HFFc6 (cell line): Measurements from ENCODE around the gene PLA2G3. TPM values are rescaled to one million over a fixed set of nuclear protein-coding genes. Genes with fewer than 3 reads are reported as not detected.

Source experiments
- DNase-seq: peaks from one replicate; pipeline ENCODE4 v3.0.0-alpha.2; 2018
- H3K27ac Mint-ChIP-seq: 2 replicates; pipeline ENCODE4 v1.8.0; 2020; ENCODE audit warnings: mild to moderate bottlenecking, mixed read lengths
- H3K27me3 Mint-ChIP-seq: 2 replicates; pipeline ENCODE4 v1.8.0; 2021; ENCODE audit warnings: mild to moderate bottlenecking, moderate library complexity, mixed read lengths; ENCODE audit not compliant: insufficient read depth
- H3K36me3 Mint-ChIP-seq: 2 replicates; pipeline ENCODE4 v1.8.0; 2021; ENCODE audit warnings: low read depth, mixed read lengths
- H3K4me1 Mint-ChIP-seq: 2 replicates; pipeline ENCODE4 v1.8.0; 2020; ENCODE audit warnings: low read depth, mixed read lengths
- H3K4me3 Mint-ChIP-seq: 2 replicates; pipeline ENCODE4 v1.8.0; 2020; ENCODE audit warnings: mild to moderate bottlenecking, moderate library complexity, mixed read lengths
- H3K9me3 Mint-ChIP-seq: 2 replicates; pipeline ENCODE4 v1.8.0; 2020; ENCODE audit warnings: mild to moderate bottlenecking, mixed read lengths
- CTCF ChIP-seq: fragments of 200-600 bp; sonication (generic); IDR thresholded peaks from 2 replicates; pipeline ENCODE4 v1.5.0; 2021; ENCODE audit warnings: antibody characterized with exemption, mild to moderate bottlenecking
- total RNA-seq, 6 experiments: library from RNA; stranded (reverse); fragmentation: NEBNext Ultra II Directional; extraction: Animal tissue kit (Norgen Biotek cat#: 25700); gene quantifications; 2 replicates in 1 of 6; 3 replicates in 5 of 6; pipeline ENCODE4 v1.2.3, GENCODE V29; 2021

The PLA2G3 gene
- total RNA-seq, 6 experiments from 2014 or later, result 0.05 TPM; not detected in 5

DNA sequence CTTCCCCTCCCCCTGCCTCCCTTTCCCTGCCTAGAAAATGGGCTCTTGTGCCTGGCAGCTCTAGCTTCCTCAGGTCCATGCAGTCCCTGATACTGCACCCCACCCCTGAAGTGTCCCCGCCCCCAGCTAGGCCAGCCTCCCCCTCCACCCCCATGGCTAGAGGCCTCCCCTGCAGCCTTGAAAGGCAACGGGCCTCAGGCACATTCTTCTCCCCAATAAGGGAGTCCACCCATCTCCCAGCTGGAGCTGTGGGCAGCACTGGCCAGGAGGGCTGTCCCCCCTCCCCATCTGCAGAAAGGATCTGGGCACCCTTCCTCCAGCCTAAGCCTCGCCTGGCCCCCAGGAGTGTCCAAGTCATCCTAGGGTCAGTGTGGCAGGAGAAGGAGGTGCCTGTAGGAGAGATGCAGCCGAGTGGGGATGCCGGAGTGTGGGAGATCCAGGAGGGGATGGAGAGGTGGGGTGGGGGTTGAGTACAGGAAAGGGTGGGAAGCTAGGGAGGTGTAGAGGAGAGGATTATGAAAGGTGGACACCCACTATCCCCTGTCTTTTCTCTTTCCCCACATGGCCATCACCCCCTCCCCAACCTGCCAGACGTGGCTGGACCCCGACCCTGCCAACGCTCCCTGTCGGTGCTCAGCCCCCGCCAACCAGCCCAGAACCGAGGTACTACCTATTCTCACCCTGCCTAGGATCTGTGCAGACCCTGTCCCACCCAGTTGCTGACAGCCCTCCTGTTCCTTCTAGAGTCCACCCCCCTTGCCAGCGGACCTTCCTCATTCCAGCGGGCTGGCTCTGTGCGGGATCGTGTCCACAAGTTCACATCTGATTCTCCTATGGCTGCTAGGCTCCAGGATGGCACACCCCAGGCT, 49.9 kb downstream of the PLA2G3 start:
- no peak for DNase-seq
- Mint-ChIP-seq H3K4me3 (no peak overlapping the region), H3K9me3 (no peaks in the 10 kb centered on the region), H3K27ac (no peak overlapping the region), H3K36me3 (peaks cover 13% of the 10 kb centered on the region), H3K4me1 (peaks cover 12% of the 10 kb centered on the region), H3K27me3 (peaks cover 1% of the 10 kb centered on the region; the same call in 1 of the 2 replicates)
- no peak for TF ChIP-seq CTCF

- H3K9me3 Mint-ChIP-seq, result no peaks in the 10 kb centered on the region
- H3K4me1 Mint-ChIP-seq, result peaks cover 16% of the 10 kb centered on the region
- DNase-seq, result no peak
- peak; percentile 85 for TF ChIP-seq CTCF
- no peak overlapping the region for H3K4me3 Mint-ChIP-seq
- no peak overlapping the region for H3K27ac Mint-ChIP-seq
- peaks cover 5% of the 10 kb centered on the region for H3K36me3 Mint-ChIP-seq
- H3K27me3 Mint-ChIP-seq, result peaks cover 1% of the 10 kb centered on the region; the same call in 1 of the 2 replicates
These were observed 50.9 kb downstream of the PLA2G3 start for GRCh38 chr22:31089160-31090100.

DNA sequence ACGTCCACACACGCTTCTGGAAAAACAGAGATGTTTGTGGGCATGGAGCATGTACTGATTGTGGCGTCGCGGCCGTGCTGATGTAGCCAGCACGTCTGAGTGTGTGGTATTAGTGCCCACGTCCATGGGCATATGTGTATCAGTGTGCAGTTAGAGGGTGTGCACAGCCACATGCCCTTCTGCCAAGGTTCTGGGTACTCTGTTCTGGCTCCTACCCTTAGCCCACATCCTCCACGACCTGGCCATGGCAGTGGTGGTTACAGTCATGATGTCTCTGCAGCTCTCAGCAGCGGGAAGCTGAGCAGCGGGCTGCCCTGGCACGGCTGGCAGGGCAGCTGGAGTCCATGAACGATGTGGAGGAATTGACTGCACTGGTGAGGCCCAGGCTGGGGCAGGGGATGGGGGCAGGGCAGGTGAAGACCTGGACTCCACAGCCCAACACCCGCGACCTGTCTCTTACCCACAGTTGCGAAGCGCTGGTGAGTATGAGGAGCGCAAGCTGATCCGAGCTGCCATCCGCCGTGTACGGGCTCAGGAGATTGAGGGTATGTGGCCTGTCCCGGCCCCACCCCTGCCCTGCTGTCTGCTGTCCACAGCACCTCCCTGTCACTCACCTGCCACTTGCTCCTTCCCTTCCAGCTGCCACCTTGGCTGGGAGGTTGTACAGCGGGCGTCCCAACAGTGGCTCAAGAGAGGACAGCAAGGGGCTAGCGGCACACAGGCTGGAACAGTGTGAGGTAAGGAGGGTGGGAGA, 51.9 kb downstream of the PLA2G3 start:
- Mint-ChIP-seq H3K27me3 (peaks cover 1% of the 10 kb centered on the region; the same call in 1 of the 2 replicates), H3K36me3 (peaks cover 9% of the 10 kb centered on the region), H3K4me1 (peaks cover 27% of the 10 kb centered on the region), H3K9me3 (no peaks in the 10 kb centered on the region), H3K27ac (no peak overlapping the region), H3K4me3 (no peak overlapping the region)
- no peak for DNase-seq
- TF ChIP-seq CTCF, result no peak

DNA sequence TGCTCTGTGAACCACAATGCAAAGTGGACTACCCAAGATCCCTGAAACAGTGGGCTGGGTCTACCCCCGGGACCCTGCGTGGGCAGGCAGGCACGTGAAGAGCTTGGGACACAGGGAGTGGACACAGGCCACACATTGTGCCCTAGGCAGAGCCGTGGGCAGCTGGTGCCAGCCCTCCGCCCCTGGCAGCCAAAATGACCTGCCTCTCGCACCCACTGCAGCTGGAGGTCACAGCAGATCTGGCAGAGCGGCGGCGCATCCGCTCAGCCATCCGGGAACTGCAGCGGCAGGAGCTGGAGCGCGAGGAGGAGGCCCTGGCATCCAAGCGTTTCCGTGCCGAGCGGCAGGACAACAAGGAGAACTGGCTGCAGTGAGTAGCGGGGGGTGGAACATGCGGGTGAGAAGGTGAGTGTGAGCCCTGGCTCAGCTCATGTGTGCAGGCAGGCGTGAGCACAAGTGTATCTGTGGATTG, 52.5 kb downstream of the PLA2G3 start:
- no peak for DNase-seq
- H3K27me3 Mint-ChIP-seq, result peaks cover 1% of the 10 kb centered on the region; the same call in 1 of the 2 replicates
- H3K4me3 Mint-ChIP-seq, result no peak overlapping the region
- no peaks in the 10 kb centered on the region for H3K9me3 Mint-ChIP-seq
- H3K4me1 Mint-ChIP-seq, result peaks cover 33% of the 10 kb centered on the region
- H3K27ac Mint-ChIP-seq, result peak overlapping the region; percentile 40; the same call in 1 of the 2 replicates
- no peak for TF ChIP-seq CTCF
- peaks cover 13% of the 10 kb centered on the region for H3K36me3 Mint-ChIP-seq
